ENCODE results near the gene CCR3.

DNA sequence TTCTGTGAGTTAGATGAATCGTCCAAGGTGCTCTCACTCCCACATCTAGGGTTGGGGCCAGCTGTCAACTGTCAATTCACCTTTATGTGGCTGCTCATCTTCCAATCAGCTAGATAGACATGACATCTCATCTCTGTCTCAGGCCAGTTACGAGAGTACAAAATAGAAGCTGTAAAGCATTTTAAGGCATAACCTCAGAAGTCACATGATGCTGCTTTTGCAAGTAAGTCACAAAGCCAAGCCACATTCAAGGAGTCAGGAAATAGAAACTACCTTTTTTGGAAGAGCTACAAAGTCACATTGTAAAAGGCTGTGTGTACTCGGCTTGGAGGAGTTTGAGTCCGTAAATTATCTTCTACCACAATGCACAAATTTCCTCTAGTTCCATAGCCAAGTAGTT lies 29.1 kb upstream of the CCR3 start:
- TF ChIP-seq EZH2phosphoT487 (IDR thresholded peaks at IDR 0.05) (no peak), EZH2 (IDR thresholded peaks at IDR 0.05) (no peak)
- TF ChIP-seq, protein P1, sequence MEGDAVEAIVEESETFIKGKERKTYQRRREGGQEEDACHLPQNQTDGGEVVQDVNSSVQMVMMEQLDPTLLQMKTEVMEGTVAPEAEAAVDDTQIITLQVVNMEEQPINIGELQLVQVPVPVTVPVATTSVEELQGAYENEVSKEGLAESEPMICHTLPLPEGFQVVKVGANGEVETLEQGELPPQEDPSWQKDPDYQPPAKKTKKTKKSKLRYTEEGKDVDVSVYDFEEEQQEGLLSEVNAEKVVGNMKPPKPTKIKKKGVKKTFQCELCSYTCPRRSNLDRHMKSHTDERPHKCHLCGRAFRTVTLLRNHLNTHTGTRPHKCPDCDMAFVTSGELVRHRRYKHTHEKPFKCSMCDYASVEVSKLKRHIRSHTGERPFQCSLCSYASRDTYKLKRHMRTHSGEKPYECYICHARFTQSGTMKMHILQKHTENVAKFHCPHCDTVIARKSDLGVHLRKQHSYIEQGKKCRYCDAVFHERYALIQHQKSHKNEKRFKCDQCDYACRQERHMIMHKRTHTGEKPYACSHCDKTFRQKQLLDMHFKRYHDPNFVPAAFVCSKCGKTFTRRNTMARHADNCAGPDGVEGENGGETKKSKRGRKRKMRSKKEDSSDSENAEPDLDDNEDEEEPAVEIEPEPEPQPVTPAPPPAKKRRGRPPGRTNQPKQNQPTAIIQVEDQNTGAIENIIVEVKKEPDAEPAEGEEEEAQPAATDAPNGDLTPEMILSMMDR (IDR thresholded peaks at IDR 0.05), result no peak

All from neural progenitor cell (in vitro differentiated cells).